ENCODE data around the gene BGN. TPM values are rescaled to one million over a fixed set of nuclear protein-coding genes. Genes with fewer than 3 reads are reported as not detected.

Gene BGN
- total RNA-seq, 3 donors from 2014 or later: 0.13 to 0.30 (median 0.16) TPM

GRCh38 chrX:153530411-153531129 is 35.8 kb downstream of the BGN start:
- H3K36me3 Mint-ChIP-seq (ENCODE audit: insufficient read depth): no peaks in the 10 kb centered on the region
- H3K4me1 Mint-ChIP-seq (ENCODE audit: low read depth): no peaks in the 10 kb centered on the region
- H3K4me3 Mint-ChIP-seq: no peak overlapping the region
- no peak for ATAC-seq
- no peaks in the 10 kb centered on the region for H3K27me3 Mint-ChIP-seq (ENCODE audit: low read depth)
- H3K9me3 Mint-ChIP-seq: no peaks in the 10 kb centered on the region
- DNase-seq: no peak

DNA sequence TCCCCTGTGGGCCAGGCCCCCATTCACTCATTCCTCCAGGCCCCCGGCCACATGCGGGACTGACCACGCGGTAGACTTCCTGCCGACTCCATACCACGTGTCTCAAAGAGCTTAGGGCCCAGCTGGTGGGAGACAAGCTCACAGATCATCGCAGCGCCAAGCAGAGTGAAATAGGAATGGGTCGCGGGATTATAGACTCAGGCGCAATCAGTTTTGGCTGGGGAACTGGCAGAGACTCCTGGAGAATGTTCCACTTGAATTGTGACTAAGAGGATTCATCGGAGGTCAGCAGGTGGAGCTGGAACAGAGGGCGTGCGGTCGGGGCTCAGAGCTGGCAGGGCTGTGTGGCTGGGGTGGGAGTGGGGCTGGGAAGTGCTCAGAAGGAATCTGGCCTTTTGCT is 38.3 kb downstream of the BGN start:
- Mint-ChIP-seq H3K36me3 (ENCODE audit: insufficient read depth) (no peaks in the 10 kb centered on the region), H3K4me1 (ENCODE audit: low read depth) (no peaks in the 10 kb centered on the region), H3K4me3 (no peak overlapping the region), H3K9me3 (no peaks in the 10 kb centered on the region), H3K27me3 (ENCODE audit: low read depth) (no peaks in the 10 kb centered on the region)
- no peak for ATAC-seq
- no peak for DNase-seq

- DNase-seq (no peak), ATAC-seq (no peak)
- Mint-ChIP-seq H3K36me3 (ENCODE audit: insufficient read depth) (no peaks in the 10 kb centered on the region), H3K4me3 (no peak overlapping the region), H3K9me3 (no peaks in the 10 kb centered on the region), H3K4me1 (ENCODE audit: low read depth) (no peaks in the 10 kb centered on the region), H3K27me3 (ENCODE audit: low read depth) (no peaks in the 10 kb centered on the region)
Measured at GRCh38 chrX:153537080-153537479, 42.3 kb downstream of the BGN start.

- Mint-ChIP-seq H3K36me3 (ENCODE audit: insufficient read depth) (no peaks in the 10 kb centered on the region), H3K4me3 (no peak overlapping the region), H3K27me3 (ENCODE audit: low read depth) (no peaks in the 10 kb centered on the region), H3K4me1 (ENCODE audit: low read depth) (no peaks in the 10 kb centered on the region), H3K9me3 (no peaks in the 10 kb centered on the region)
- no peak for ATAC-seq
- no peak for DNase-seq
Measured at GRCh38 chrX:153537526-153538295, 42.9 kb downstream of the BGN start.

DNA sequence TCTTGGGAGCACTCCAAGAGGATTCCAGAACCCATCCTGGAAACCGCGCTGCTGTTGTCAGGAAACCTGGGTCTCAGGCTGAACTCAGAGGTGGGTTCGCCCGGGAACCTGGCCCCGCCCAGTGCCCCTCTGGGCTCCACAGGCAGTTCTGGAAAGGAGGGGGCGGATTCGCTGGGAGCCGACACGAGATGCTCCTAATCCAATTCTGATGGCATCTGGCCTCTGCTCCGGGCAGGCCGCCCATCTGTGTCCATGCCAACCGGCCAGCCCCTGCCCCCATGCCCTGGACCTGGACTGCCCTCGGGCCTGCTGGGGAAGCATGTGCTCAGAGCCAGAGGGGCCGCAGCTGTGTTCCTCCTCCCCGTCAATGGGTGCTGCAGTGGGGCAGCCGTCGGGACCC is 43.6 kb downstream of the BGN start:
- DNase-seq: no peak
- H3K4me3 Mint-ChIP-seq: no peak overlapping the region
- no peaks in the 10 kb centered on the region for H3K4me1 Mint-ChIP-seq (ENCODE audit: low read depth)
- no peak for ATAC-seq
- H3K36me3 Mint-ChIP-seq (ENCODE audit: insufficient read depth): no peaks in the 10 kb centered on the region
- H3K27me3 Mint-ChIP-seq (ENCODE audit: low read depth): no peaks in the 10 kb centered on the region
- no peaks in the 10 kb centered on the region for H3K9me3 Mint-ChIP-seq

DNA sequence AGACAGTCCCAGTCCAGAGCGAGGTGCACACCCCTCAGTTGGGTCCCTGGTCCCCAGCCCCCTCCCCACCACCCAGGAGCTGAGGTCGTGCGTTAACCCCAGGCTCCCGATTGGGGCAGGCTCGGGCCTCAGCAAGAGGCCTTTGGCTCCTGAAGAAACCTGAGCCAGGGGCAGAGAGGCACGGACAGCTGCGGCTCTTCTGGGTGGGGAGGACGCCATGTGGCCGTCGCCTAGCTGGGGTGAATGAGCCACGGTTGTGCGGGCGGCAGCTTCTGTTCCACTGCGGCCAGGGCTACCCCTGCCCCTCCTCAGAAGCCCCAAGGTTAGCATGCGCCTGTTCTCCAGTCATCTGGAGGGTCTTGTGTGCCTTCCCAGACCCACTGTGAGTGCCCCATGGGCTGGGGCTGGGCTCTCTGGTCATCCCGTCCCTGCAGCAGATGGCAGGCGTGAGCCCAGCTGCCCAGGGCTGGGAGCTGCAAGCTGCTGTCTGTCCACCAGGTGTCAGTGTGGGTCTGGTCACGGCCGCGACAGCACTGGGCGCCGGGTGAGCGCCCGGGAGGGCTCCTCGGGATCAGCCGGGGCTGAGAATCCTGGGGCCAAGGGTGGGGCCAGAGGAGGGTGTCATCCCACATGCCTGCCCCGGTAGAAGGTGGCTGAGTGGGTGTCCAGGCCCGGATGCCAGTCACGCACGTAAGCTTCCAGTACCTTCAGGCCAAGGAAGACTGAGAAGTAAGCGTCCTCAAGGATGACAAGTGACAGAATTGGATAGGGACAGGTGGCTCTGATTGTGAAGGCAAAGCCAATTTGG is 44.6 kb downstream of the BGN start:
- H3K4me3 Mint-ChIP-seq: no peak overlapping the region
- no peaks in the 10 kb centered on the region for H3K9me3 Mint-ChIP-seq
- no peaks in the 10 kb centered on the region for H3K36me3 Mint-ChIP-seq (ENCODE audit: insufficient read depth)
- no peaks in the 10 kb centered on the region for H3K4me1 Mint-ChIP-seq (ENCODE audit: low read depth)
- ATAC-seq (peak; percentile 83 to 89), DNase-seq (peak; percentile 54)
- no peaks in the 10 kb centered on the region for H3K27me3 Mint-ChIP-seq (ENCODE audit: low read depth)

GRCh38 chrX:153539979-153540358 is 45.2 kb downstream of the BGN start:
- H3K4me1 Mint-ChIP-seq (ENCODE audit: low read depth): no peaks in the 10 kb centered on the region
- ATAC-seq (no peak), DNase-seq (no peak)

DNA sequence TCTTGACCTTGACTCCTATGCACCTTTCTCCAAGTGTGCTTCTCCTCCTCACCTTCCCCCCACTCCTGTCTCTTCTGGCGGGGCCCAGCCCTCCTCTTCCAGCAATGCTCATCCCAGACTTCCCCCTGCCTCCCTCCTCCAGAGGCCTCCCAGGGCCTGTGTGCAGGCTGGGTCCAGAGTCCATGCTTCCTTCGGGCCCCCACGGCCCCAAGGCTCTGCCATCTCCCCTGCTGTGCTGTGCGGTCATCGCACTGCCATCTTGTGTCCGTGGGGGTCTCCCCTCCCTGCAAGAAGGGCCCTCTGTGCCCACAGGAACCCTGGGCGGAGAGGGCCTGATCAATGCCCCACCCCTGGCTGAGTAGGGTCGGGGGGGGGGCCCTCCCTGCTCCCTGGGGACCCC is 49.9 kb downstream of the BGN start:
- no peaks in the 10 kb centered on the region for H3K9me3 Mint-ChIP-seq
- DNase-seq (no peak), ATAC-seq (no peak)
- no peaks in the 10 kb centered on the region for H3K36me3 Mint-ChIP-seq (ENCODE audit: insufficient read depth)
- H3K27me3 Mint-ChIP-seq (ENCODE audit: low read depth): no peaks in the 10 kb centered on the region
- H3K4me3 Mint-ChIP-seq: no peak overlapping the region
- no peaks in the 10 kb centered on the region for H3K4me1 Mint-ChIP-seq (ENCODE audit: low read depth)

More at GRCh38 chrX:153539979-153540358, 45.2 kb downstream of the BGN start:
- Mint-ChIP-seq H3K9me3 (no peaks in the 10 kb centered on the region), H3K27me3 (ENCODE audit: low read depth) (no peaks in the 10 kb centered on the region), H3K4me3 (no peak overlapping the region), H3K36me3 (ENCODE audit: insufficient read depth) (no peaks in the 10 kb centered on the region)

GRCh38 chrX:153546386-153546785 is 51.6 kb downstream of the BGN start:
- no peak overlapping the region for H3K4me3 Mint-ChIP-seq
- no peaks in the 10 kb centered on the region for H3K36me3 Mint-ChIP-seq (ENCODE audit: insufficient read depth)

DNA sequence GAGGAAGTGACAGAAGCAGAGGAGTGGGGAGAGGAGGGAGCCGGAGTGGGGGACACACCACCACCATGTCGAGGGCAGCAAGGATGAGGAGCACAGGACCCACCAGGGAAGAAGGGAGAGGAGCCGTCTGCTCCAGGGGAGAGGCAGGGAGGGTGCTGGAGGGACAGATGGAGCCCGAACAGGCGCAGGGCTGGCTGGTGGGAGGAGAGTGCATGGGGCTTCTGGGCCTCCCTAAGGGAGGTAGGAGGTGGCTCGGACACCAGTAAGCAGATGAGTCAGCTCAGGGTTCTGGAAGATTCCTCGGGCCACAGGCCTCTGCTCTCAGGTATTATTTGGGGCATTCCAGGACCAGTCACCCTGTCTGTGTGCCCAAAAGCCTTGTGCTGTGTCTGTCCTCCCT is 52.4 kb downstream of the BGN start:
- Mint-ChIP-seq H3K4me1 (ENCODE audit: low read depth) (no peaks in the 10 kb centered on the region), H3K36me3 (ENCODE audit: insufficient read depth) (no peaks in the 10 kb centered on the region), H3K9me3 (no peaks in the 10 kb centered on the region), H3K27me3 (ENCODE audit: low read depth) (no peaks in the 10 kb centered on the region), H3K4me3 (no peak overlapping the region)
- no peak for ATAC-seq
- no peak for DNase-seq

More at GRCh38 chrX:153546386-153546785, 51.6 kb downstream of the BGN start:
- DNase-seq (no peak), ATAC-seq (no peak)
- Mint-ChIP-seq H3K4me1 (ENCODE audit: low read depth) (no peaks in the 10 kb centered on the region), H3K9me3 (no peaks in the 10 kb centered on the region), H3K27me3 (ENCODE audit: low read depth) (no peaks in the 10 kb centered on the region)

- Mint-ChIP-seq H3K36me3 (ENCODE audit: insufficient read depth) (no peaks in the 10 kb centered on the region), H3K4me3 (no peak overlapping the region), H3K27me3 (ENCODE audit: low read depth) (no peaks in the 10 kb centered on the region), H3K9me3 (no peaks in the 10 kb centered on the region), H3K4me1 (ENCODE audit: low read depth) (no peaks in the 10 kb centered on the region)
- DNase-seq (no peak), ATAC-seq (no peak)
Measured at GRCh38 chrX:153549231-153549630, 54.5 kb downstream of the BGN start.

DNA sequence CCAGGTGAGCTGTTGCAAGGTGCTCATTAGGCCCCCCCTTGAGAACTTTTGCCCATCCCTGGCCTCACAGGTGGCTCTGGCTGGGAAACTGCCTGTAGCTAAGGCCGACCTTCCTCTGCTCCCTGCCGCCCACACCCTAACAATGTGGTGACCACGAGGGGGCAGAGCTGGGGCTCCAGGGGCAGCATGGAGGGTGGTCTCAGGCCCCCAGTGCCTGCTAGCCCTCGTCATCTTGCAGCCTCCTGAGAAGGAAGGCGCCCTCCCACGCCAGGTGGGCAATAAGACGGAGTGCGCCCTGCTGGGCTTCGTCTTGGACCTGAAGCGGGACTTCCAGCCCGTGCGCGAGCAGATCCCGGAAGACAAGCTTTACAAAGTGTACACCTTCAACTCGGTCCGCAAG is 55.0 kb downstream of the BGN start:
- H3K4me3 Mint-ChIP-seq: no peak overlapping the region
- no peaks in the 10 kb centered on the region for H3K4me1 Mint-ChIP-seq (ENCODE audit: low read depth)
- ATAC-seq (no peak), DNase-seq (no peak)
- H3K9me3 Mint-ChIP-seq: no peaks in the 10 kb centered on the region
- H3K27me3 Mint-ChIP-seq (ENCODE audit: low read depth): no peaks in the 10 kb centered on the region
- no peaks in the 10 kb centered on the region for H3K36me3 Mint-ChIP-seq (ENCODE audit: insufficient read depth)

- H3K4me1 Mint-ChIP-seq (ENCODE audit: low read depth): no peaks in the 10 kb centered on the region
- no peak for ATAC-seq
Measured at GRCh38 chrX:153551135-153551534, 56.4 kb downstream of the BGN start.

GRCh38 chrX:153554519-153555167 is 59.9 kb downstream of the BGN start:
- peak; percentile 56 for DNase-seq
- Mint-ChIP-seq H3K4me1 (ENCODE audit: low read depth) (no peaks in the 10 kb centered on the region), H3K27me3 (ENCODE audit: low read depth) (no peaks in the 10 kb centered on the region), H3K4me3 (no peak overlapping the region), H3K9me3 (no peaks in the 10 kb centered on the region), H3K36me3 (ENCODE audit: insufficient read depth) (no peaks in the 10 kb centered on the region)
- peak; percentile 66 to 78 for ATAC-seq

More at GRCh38 chrX:153551135-153551534, 56.4 kb downstream of the BGN start:
- Mint-ChIP-seq H3K36me3 (ENCODE audit: insufficient read depth) (no peaks in the 10 kb centered on the region), H3K27me3 (ENCODE audit: low read depth) (no peaks in the 10 kb centered on the region), H3K9me3 (no peaks in the 10 kb centered on the region), H3K4me3 (no peak overlapping the region)
- DNase-seq: no peak

Data from activated T-cell treated with anti-CD3 and anti-CD28 coated beads, Interleukin-2, amount 50 U/mL, for 4 hours (primary cell).